H1 (cell line): ENCODE results near the gene MYLK.

Source experiments
- CHD2 ChIP-seq: IDR thresholded peaks from 2 replicates; pipeline ENCODE4 v1.6.1; 2012; ENCODE audit warnings: low read length, improper control_type of control experiment
- EP300 ChIP-seq, 2 experiments: IDR thresholded peaks; 1 replicate in 1 of 2; 2 replicates in 1 of 2; pipeline ENCODE4 v1.6.1; 2011 to 2012; ENCODE audit warnings: low read depth in 2 of 2, low read length in 2 of 2, mild to moderate bottlenecking in 2 of 2, borderline replicate concordance in 1 of 2, inconsistent platforms in 1 of 2, moderate library complexity in 1 of 2
- EZH2 ChIP-seq: fragments of 200-600 bp; sonication (generic); IDR thresholded peaks from 2 replicates; pipeline ENCODE4 v1.7.1; 2012; ENCODE audit warnings: low read depth, mild to moderate bottlenecking, moderate library complexity, low read length, inconsistent platforms; ENCODE audit not compliant: severe bottlenecking
- GABPA ChIP-seq: IDR thresholded peaks from 2 replicates; pipeline ENCODE4 v1.6.1; 2011; ENCODE audit warnings: mild to moderate bottlenecking, low read length, moderate library complexity, borderline replicate concordance; ENCODE audit not compliant: insufficient read depth
- KDM5A ChIP-seq: fragments of 200-600 bp; IDR thresholded peaks from 2 replicates; pipeline ENCODE4 v1.7.1; 2012; ENCODE audit warnings: mild to moderate bottlenecking, low read length, inconsistent platforms, mixed read lengths
- POLR2A ChIP-seq, 2 experiments: IDR thresholded peaks; 1 replicate in 1 of 2; 2 replicates in 1 of 2; pipeline ENCODE4 v1.6.1; 2011; ENCODE audit warnings: low read depth in 2 of 2, low read length in 2 of 2, mild to moderate bottlenecking in 2 of 2; ENCODE audit errors: control extremely low read depth in 1 of 2
- POLR2AphosphoS5 ChIP-seq: IDR thresholded peaks from 2 replicates; pipeline ENCODE4 v1.6.1; 2011; ENCODE audit warnings: low read depth, low read length
- RAD21 ChIP-seq, 2 experiments: IDR thresholded peaks in 1 of 2; conservative IDR thresholded peaks in 1 of 2; 2 replicates each; pipeline ENCODE4 v1.6.1; 2011; ENCODE audit warnings: low read depth in 2 of 2, low read length in 2 of 2, improper control_type of control experiment in 1 of 2, inconsistent platforms in 1 of 2, mild to moderate bottlenecking in 1 of 2, moderate library complexity in 1 of 2
- ZNF274 ChIP-seq: IDR thresholded peaks from 2 replicates; pipeline ENCODE4 v1.7.0; 2012; ENCODE audit warnings: low read length, borderline replicate concordance; ENCODE audit errors: extremely low read depth
- TF ChIP-seq, protein P1 (sequence below), 3 experiments: IDR thresholded peaks; 1 replicate in 2 of 3; 2 replicates in 1 of 3; pipeline versions ENCODE4 v1.5.1 to v1.6.1; 2011; ENCODE audit warnings: low read length in 3 of 3, mild to moderate bottlenecking in 3 of 3, inconsistent platforms in 2 of 3, low read depth in 1 of 3, moderate library complexity in 1 of 3; ENCODE audit not compliant: insufficient read depth in 1 of 3; ENCODE audit errors: control extremely low read depth in 1 of 3
- TF ChIP-seq, protein P2 (sequence below): IDR thresholded peaks from 2 replicates; pipeline ENCODE4 v1.6.1; 2012; ENCODE audit warnings: inconsistent platforms

DNA sequence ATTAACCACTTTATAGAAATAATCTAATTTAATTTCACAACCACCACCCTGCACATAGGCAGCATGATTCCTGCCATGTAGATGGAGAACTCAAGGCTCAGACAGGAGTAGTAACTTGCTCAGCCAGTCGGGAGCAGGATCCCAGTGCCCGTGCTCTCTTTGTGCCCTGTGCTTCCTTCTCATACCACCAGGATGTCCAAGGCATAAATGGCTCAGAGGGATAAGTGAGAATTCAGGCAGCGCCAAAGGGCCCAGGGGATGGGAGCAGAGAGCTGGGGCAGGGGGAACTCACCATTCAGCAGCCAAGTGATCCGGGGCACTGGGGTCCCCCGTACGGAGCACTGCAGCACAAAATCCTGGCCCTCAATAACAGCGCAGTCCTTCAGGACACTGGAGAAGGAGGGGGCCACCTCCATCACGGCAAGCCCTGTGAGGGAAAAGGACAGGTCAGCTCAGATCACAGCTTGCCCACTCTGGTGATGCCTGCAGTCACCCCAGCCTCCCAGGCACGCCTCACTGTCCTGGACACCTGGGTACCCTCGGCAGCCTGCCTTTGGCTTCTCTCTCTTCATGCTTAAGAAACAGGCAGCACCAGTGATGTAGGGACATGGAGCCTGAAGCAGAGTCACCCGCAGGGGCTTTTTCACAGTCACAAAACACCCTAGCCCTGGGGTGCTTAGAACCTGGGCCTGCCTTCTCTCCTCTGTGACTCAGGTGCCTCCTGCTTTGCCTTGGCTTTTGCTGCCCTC, 158.3 kb downstream of the MYLK start:
- TF ChIP-seq EZH2 (no peak), EP300 (IDR thresholded peaks at IDR 0.05; ENCODE audit: borderline replicate concordance in 1 of 2, low read depth in 2 of 2, low read length in 2 of 2) (no peak), KDM5A (no peak), POLR2A (IDR thresholded peaks at IDR 0.05; ENCODE audit: control extremely low read depth in 1 of 2, low read depth in 2 of 2, low read length in 2 of 2) (no peak), POLR2AphosphoS5 (no peak), GABPA (no peak), ZNF274 (no peak), CHD2 (no peak), RAD21 (IDR thresholded peaks at IDR 0.05 in 1 of 2, conservative IDR thresholded peaks at IDR 0.05 in 1 of 2; ENCODE audit: low read depth in 2 of 2, low read length in 2 of 2) (no peak; a peak in 1 of 4 replicates)
- TF ChIP-seq, protein P1, sequence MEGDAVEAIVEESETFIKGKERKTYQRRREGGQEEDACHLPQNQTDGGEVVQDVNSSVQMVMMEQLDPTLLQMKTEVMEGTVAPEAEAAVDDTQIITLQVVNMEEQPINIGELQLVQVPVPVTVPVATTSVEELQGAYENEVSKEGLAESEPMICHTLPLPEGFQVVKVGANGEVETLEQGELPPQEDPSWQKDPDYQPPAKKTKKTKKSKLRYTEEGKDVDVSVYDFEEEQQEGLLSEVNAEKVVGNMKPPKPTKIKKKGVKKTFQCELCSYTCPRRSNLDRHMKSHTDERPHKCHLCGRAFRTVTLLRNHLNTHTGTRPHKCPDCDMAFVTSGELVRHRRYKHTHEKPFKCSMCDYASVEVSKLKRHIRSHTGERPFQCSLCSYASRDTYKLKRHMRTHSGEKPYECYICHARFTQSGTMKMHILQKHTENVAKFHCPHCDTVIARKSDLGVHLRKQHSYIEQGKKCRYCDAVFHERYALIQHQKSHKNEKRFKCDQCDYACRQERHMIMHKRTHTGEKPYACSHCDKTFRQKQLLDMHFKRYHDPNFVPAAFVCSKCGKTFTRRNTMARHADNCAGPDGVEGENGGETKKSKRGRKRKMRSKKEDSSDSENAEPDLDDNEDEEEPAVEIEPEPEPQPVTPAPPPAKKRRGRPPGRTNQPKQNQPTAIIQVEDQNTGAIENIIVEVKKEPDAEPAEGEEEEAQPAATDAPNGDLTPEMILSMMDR (IDR thresholded peaks at IDR 0.05; ENCODE audit: control extremely low read depth in 1 of 3, insufficient read depth in 1 of 3, low read depth in 1 of 3, low read length in 3 of 3): peak; percentile 11 to 32 (median 21)
- TF ChIP-seq, protein P2, sequence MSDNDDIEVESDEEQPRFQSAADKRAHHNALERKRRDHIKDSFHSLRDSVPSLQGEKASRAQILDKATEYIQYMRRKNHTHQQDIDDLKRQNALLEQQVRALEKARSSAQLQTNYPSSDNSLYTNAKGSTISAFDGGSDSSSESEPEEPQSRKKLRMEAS: no peak
